GM21717 (cell line): ENCODE measurements around the gene HLA-DMA.

Experiments
- ATAC-seq: cut with Tn5 transposase; IDR thresholded peaks from one replicate; pipeline ENCODE4 v1.9.1; 2021; ENCODE audit warnings: mild to moderate bottlenecking, moderate library complexity; ENCODE audit not compliant: unreplicated experiment

Gene HLA-DMA

DNA sequence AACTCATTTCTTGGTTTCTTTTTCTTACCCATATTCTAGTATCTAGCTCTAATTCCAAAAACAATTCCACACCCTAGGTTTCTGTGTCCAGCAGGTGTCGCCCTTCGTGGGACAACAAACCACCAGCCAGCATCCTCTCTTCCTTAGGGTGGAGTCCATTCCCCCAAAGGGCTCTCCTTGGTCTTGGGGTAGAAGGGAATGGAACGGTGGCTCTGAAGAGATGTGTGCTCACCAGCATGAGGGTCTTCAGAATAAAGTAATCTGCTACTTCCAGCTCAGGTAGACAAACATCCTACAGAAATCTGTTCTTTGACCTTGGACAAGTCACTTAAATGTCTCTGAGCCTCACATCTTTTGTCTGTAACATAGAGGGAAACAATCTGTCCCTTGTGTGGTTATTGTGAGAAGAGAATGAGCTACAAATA lies 19.2 kb downstream of the HLA-DMA start:
- no peak for ATAC-seq

- no peak for ATAC-seq
Measured at GRCh38 chr6:32932132-32932868, 20.6 kb downstream of the HLA-DMA start.

GRCh38 chr6:32931211-32931610 lies 21.7 kb downstream of the HLA-DMA start:
- no peak for ATAC-seq

- ATAC-seq: no peak
Measured at GRCh38 chr6:32922083-32922482, 30.8 kb downstream of the HLA-DMA start.

DNA sequence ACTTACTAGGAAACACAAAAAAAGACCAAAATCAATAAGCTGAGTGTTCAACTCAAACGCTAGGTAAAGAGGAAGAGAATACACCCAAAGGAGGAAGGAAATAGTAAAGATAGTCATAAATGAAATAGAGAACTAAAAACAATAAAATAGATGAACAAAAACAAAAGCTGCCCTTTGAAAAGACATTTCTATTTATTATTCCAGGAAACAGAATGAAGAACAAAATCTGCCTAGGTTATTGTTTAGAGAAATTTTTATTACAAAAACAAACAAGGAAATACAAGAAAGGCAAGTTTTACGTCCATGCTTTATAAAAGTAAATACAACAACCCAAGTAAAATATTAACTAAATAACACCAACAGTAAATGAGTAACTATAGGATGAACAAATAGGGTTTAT lies 32.2 kb downstream of the HLA-DMA start:
- ATAC-seq: no peak

DNA sequence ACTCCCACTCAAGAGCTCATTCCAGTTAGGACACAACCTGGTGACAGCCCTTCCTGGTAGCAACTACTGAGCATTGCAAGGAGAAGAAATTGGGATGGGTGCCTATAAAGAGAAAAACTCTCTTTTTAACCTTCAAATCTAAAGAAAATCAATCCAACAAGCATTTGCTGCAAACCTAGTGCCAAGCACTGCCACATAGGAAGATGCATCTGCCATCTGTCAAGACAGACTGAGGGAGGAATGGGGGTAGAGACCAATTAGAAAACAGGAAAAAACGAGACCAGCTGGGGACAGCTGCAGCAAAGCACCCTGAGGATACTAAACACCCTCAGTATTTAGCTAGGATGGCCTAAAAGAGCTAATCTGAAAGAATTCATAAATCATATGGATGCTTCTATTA lies 39.9 kb downstream of the HLA-DMA start:
- no peak for ATAC-seq

DNA sequence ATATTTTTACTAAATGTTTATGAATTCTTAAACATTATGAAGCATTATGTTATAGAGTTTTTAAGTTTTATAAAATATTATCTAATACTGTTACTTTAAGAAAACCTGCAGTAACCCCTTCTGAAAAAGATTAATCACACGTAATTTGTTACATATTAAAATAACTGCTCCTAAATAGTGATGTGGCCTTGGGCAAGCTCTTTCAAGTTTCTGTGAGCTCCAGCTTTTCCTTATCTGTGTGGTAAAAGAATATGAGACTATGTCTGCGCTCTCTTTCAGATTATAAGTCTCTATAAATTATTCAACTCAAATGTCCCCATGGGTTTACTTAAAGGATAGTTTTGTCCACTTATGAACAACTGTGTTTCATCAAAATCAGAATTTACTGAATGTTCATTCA lies 44.0 kb downstream of the HLA-DMA start:
- no peak for ATAC-seq

- no peak for ATAC-seq
Measured at GRCh38 chr6:32906539-32906938, 46.4 kb downstream of the HLA-DMA start.

DNA sequence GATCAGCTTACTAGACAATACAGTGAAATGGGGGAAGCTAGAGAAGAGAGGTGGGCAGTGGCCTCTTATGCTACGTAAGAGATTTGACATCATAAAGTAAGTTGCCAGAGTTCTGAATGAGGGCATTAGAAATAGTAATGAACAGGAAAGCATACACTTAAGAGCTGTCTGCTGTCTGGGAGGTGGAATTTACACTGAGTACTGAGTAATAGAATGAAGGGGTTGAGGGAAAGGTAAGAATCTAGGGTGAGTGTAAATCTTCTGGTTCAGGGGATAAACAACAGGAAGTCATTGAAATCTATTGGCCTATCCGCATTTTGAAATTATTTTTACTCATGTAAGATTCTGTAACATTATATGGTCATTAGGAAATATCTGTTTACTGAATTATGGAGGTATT lies 47.8 kb downstream of the HLA-DMA start:
- ATAC-seq: no peak

GRCh38 chr6:32903952-32904351 lies 48.9 kb downstream of the HLA-DMA start:
- no peak for ATAC-seq
